Measurements from ENCODE around the gene FAM228B.
A peak's percentile ranks its signal among the peaks of the same experiment; 100 is the strongest.
"Not testable (repeated sequence)": the region's sequence is repeated elsewhere in the genome, so short reads cannot be mapped to it uniquely, and the experiment has no call there.

FAM228B gene

GRCh38 chr2:24191848-24192247 is 68.6 kb downstream of the FAM228B start:
- peaks cover 28% of the 10 kb centered on the region for H3K36me3 Mint-ChIP-seq (ENCODE audit: low read depth)
- no peaks in the 10 kb centered on the region for H3K4me1 Mint-ChIP-seq
- no peaks in the 10 kb centered on the region for H3K27me3 Mint-ChIP-seq (ENCODE audit: low read depth)
- no peak overlapping the region for H3K4me3 Mint-ChIP-seq
- H3K27ac Mint-ChIP-seq: no peak overlapping the region
- TF ChIP-seq, protein P1, sequence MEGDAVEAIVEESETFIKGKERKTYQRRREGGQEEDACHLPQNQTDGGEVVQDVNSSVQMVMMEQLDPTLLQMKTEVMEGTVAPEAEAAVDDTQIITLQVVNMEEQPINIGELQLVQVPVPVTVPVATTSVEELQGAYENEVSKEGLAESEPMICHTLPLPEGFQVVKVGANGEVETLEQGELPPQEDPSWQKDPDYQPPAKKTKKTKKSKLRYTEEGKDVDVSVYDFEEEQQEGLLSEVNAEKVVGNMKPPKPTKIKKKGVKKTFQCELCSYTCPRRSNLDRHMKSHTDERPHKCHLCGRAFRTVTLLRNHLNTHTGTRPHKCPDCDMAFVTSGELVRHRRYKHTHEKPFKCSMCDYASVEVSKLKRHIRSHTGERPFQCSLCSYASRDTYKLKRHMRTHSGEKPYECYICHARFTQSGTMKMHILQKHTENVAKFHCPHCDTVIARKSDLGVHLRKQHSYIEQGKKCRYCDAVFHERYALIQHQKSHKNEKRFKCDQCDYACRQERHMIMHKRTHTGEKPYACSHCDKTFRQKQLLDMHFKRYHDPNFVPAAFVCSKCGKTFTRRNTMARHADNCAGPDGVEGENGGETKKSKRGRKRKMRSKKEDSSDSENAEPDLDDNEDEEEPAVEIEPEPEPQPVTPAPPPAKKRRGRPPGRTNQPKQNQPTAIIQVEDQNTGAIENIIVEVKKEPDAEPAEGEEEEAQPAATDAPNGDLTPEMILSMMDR (IDR thresholded peaks at IDR 0.05; ENCODE audit: unreplicated experiment in 3 of 3): no peak
- H3K9me3 Mint-ChIP-seq: peaks cover 27% of the 10 kb centered on the region

DNA sequence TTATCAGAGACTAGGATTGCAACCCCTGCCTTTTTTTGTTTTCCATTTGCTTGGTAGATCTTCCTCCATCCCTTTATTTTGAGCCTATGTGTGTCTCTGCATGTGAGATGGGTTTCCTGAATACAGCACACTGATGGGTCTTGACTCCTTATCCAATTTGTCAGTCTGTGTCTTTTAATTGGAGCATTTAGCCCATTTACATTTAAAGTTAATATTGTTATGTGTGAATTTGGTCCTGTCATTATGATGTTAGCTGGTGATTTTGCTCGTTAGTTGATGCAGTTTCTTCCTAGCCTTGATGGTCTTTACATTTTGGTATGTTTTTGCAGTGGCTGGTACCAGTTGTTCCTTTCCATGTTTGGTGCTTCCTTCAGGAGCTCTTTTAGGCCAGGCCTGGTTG is 73.9 kb downstream of the FAM228B start:
- H3K9me3 Mint-ChIP-seq: peaks cover 20% of the 10 kb centered on the region
- peaks cover 27% of the 10 kb centered on the region for H3K36me3 Mint-ChIP-seq (ENCODE audit: low read depth)
- not testable (repeated sequence) for H3K27me3 Mint-ChIP-seq (ENCODE audit: low read depth); H3K27ac Mint-ChIP-seq; H3K4me3 Mint-ChIP-seq
- H3K4me1 Mint-ChIP-seq: peaks cover 16% of the 10 kb centered on the region

GRCh38 chr2:24199968-24200590 is 76.8 kb downstream of the FAM228B start:
- Mint-ChIP-seq H3K27me3 (ENCODE audit: low read depth) (peaks cover 5% of the 10 kb centered on the region), H3K4me1 (peaks cover 24% of the 10 kb centered on the region)
- TF ChIP-seq, protein P1 (IDR thresholded peaks at IDR 0.05; ENCODE audit: unreplicated experiment in 3 of 3): no peak

GRCh38 chr2:24200799-24201198 is 77.5 kb downstream of the FAM228B start:
- H3K36me3 Mint-ChIP-seq (ENCODE audit: low read depth): peaks cover 40% of the 10 kb centered on the region
- H3K27ac Mint-ChIP-seq: no peak overlapping the region
- no peak overlapping the region for H3K4me3 Mint-ChIP-seq
- TF ChIP-seq, protein P1 (IDR thresholded peaks at IDR 0.05; ENCODE audit: unreplicated experiment in 3 of 3): no peak
- H3K9me3 Mint-ChIP-seq: peaks cover 16% of the 10 kb centered on the region
- peaks cover 24% of the 10 kb centered on the region for H3K4me1 Mint-ChIP-seq
- H3K27me3 Mint-ChIP-seq (ENCODE audit: low read depth): peaks cover 5% of the 10 kb centered on the region

More at GRCh38 chr2:24199968-24200590, 76.8 kb downstream of the FAM228B start:
- Mint-ChIP-seq H3K27ac (peak overlapping the region in 1 of 3 experiments; percentile 23), H3K36me3 (ENCODE audit: low read depth) (peaks cover 35% of the 10 kb centered on the region), H3K9me3 (peaks cover 16% of the 10 kb centered on the region), H3K4me3 (no peak overlapping the region)

GRCh38 chr2:24203029-24203786 is 79.9 kb downstream of the FAM228B start:
- no peaks in the 10 kb centered on the region for H3K27me3 Mint-ChIP-seq (ENCODE audit: low read depth)
- TF ChIP-seq, protein P1 (IDR thresholded peaks at IDR 0.05; ENCODE audit: unreplicated experiment in 3 of 3): no peak
- no peak overlapping the region for H3K4me3 Mint-ChIP-seq
- H3K27ac Mint-ChIP-seq: no peak overlapping the region
- H3K4me1 Mint-ChIP-seq: peaks cover 24% of the 10 kb centered on the region
- peaks cover 4% of the 10 kb centered on the region for H3K9me3 Mint-ChIP-seq
- H3K36me3 Mint-ChIP-seq (ENCODE audit: low read depth): peaks cover 41% of the 10 kb centered on the region

GRCh38 chr2:24203787-24204150 is 80.5 kb downstream of the FAM228B start:
- TF ChIP-seq, protein P1 (IDR thresholded peaks at IDR 0.05; ENCODE audit: unreplicated experiment in 3 of 3): no peak
- Mint-ChIP-seq H3K4me1 (peaks cover 24% of the 10 kb centered on the region), H3K9me3 (no peaks in the 10 kb centered on the region), H3K27ac (no peak overlapping the region), H3K36me3 (ENCODE audit: low read depth) (peaks cover 45% of the 10 kb centered on the region), H3K27me3 (ENCODE audit: low read depth) (no peaks in the 10 kb centered on the region), H3K4me3 (no peak overlapping the region)

Measured in nephron (organoid).